Lung (tissue), 12 donors: Measurements from ENCODE around the gene GALNT2. TPM values are rescaled to one million over a fixed set of nuclear protein-coding genes. Genes with fewer than 3 reads are reported as not detected.

Experiments
- ATAC-seq: fragments of 200-7000 bp; cut with Tn5 transposase; one replicate; pipeline ENCODE4 v1.9.1; 2020; ENCODE audit warnings: moderate number of reproducible peaks; ENCODE audit not compliant: insufficient read depth, low FRiP score
- DNase-seq, 3 donors: peaks; one replicate each; pipeline ENCODE4 v3.0.0-alpha.2; 2013 to 2017
- H3K27ac ChIP-seq, 2 donors: one replicate each; pipeline ENCODE4 v1.5.1; 2013; ENCODE audit warnings: mild to moderate bottlenecking in 2 of 2, moderate library complexity in 2 of 2, control low read depth in 1 of 2, inconsistent platforms in 1 of 2, low read depth in 1 of 2, low read length in 1 of 2
- H3K27me3 ChIP-seq, 3 donors: one replicate each; pipeline ENCODE4 v1.5.1; 2013; ENCODE audit warnings: low read length in 2 of 3; ENCODE audit not compliant: control insufficient read depth in 3 of 3, insufficient read depth in 3 of 3
- H3K36me3 ChIP-seq, 4 donors: one replicate each; pipeline ENCODE4 v1.5.1; 2013; ENCODE audit warnings: low read length in 4 of 4, mild to moderate bottlenecking in 1 of 4, moderate library complexity in 1 of 4; ENCODE audit not compliant: control insufficient read depth in 4 of 4, insufficient read depth in 4 of 4
- H3K4me1 ChIP-seq, 5 donors: one replicate each; pipeline ENCODE4 v1.5.1; 2013; ENCODE audit warnings: low read length in 5 of 5, mild to moderate bottlenecking in 2 of 5, moderate library complexity in 1 of 5; ENCODE audit not compliant: control insufficient read depth in 5 of 5, insufficient read depth in 5 of 5
- H3K4me3 ChIP-seq: one replicate; pipeline ENCODE4 v1.5.1; 2013; ENCODE audit warnings: mild to moderate bottlenecking, control low read depth, moderate library complexity
- H3K9ac ChIP-seq, 2 donors: one replicate each; pipeline ENCODE4 v1.5.1; 2013; ENCODE audit warnings: low read length in 2 of 2, control low read depth in 1 of 2; ENCODE audit not compliant: insufficient read depth in 1 of 2
- H3K9me3 ChIP-seq, 4 donors: one replicate each; pipeline ENCODE4 v1.5.1; 2013; ENCODE audit warnings: low read length in 3 of 4, mild to moderate bottlenecking in 1 of 4, moderate library complexity in 1 of 4; ENCODE audit not compliant: control insufficient read depth in 4 of 4, insufficient read depth in 3 of 4
- WGBS, 2 donors: extraction: QIAGEN DNeasy Blood & Tissue Kit; methylation state at CpG; one replicate each; pipeline ENCODE4 v1.1.7; 2013; 5-methylcytosine and 5-hydroxymethylcytosine counted together
- polyA plus RNA-seq, 2 donors: library from polyadenylated mRNA; stranded (reverse); fragments of 200-250 nt; gene quantifications; one replicate each; pipeline ENCODE4 v1.2.1, GENCODE V29; 2013
- total RNA-seq, 2 donors: library from RNA; depleted of rRNA in 1 of 2; stranded (reverse); fragments of >200 nt in 1 of 2; gene quantifications; one replicate each; pipeline ENCODE4 v1.2.1, GENCODE V29; 2014 to 2021
- TF ChIP-seq, protein P1 (sequence below): IDR thresholded peaks from 2 replicates; pipeline ENCODE4 v1.5.1; 2012; ENCODE audit warnings: mild to moderate bottlenecking; ENCODE audit errors: control extremely low read depth, extremely low read depth
- donor health status: control.
- donor health status: control.
- donor health status: Bipolar disorder and iron deficiency.
- donor health status: healthy.
- donor health status: DM: yes; HTN: yes; CAD: no.

The GALNT2 gene
- total and polyA plus RNA-seq, 4 donors = 23.1 to 101 (median 58.9) TPM

DNA sequence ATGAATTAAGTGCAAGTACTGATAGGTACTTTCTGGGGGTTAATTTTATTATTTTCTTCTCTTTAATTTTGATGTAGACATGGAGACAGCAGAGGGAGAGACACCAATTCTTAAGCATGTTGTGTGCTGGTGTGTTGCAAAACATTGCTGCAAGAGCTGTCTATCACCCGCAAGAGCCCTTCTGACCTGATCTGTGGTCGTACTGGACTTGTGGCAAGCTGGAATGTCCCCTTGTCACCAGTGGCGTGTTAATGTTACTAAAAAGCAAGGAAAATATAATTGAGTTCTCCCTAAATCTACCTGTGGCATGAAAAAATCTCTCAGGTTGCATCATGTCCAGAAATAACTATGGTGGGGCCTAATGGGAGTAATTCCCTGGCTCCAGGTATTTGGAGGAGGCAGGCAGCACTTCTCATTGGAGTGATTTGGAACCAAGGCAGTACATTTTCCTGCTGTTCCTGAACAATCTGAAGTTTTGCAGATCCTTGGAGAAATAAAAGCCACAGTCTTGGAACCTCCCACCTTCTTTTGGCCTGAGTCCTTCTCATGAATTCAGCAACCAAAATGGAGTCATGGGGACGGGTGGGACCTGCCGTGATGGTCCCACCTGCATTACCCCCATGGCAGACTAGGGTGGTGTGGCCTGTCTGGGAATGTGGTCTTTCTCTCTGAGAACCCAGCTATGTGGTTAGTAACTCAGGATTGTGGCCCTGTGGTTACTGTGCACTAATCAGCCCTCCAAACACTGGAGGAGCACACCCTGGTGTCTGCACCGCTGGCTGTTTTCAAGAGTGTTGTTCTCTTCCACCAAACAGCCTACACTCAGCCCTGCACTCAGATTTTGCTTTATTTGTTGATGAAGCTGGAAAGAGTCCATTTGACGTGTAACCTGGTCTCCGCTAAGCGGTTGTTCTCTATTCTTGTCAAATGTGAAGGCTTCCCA is 57.4 kb downstream of the GALNT2 start:
- Histone ChIP-seq H3K27ac (no peak overlapping the region), H3K9ac (no peak overlapping the region), H3K9me3 (no peaks in the 10 kb centered on the region), H3K36me3 (no peaks in the 10 kb centered on the region), H3K4me1 (peaks cover 0 to 13% (median 0%) of the 10 kb centered on the region in 5 donors), H3K4me3 (no peak overlapping the region), H3K27me3 (no peaks in the 10 kb centered on the region)
- peak in 1 of 3 donors; percentile 50 for DNase-seq
- WGBS, 2 donors = 72 to 82% methylated on average over 9 of the region's 9 CpGs
- no peak for ATAC-seq
- TF ChIP-seq, protein P1, sequence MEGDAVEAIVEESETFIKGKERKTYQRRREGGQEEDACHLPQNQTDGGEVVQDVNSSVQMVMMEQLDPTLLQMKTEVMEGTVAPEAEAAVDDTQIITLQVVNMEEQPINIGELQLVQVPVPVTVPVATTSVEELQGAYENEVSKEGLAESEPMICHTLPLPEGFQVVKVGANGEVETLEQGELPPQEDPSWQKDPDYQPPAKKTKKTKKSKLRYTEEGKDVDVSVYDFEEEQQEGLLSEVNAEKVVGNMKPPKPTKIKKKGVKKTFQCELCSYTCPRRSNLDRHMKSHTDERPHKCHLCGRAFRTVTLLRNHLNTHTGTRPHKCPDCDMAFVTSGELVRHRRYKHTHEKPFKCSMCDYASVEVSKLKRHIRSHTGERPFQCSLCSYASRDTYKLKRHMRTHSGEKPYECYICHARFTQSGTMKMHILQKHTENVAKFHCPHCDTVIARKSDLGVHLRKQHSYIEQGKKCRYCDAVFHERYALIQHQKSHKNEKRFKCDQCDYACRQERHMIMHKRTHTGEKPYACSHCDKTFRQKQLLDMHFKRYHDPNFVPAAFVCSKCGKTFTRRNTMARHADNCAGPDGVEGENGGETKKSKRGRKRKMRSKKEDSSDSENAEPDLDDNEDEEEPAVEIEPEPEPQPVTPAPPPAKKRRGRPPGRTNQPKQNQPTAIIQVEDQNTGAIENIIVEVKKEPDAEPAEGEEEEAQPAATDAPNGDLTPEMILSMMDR = no peak

DNA sequence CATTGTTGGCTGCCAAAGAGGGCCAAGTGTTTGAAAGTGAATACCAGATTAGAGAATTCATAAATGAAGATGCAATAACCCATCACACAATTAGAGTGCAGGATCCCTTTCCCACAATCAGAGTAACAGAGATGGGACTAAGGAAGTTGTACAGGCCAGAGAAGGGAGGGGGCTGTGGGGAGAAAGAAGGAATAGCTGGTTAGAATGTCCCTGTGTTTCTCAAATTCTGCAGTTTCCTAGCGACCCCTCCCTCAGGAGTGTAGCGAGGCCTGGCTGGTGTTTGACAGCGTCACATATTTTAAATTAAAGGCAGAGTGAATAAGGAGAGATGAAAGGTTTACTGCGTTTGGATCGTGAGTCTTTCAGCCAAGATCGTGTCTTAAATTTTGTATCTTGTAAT is 58.1 kb downstream of the GALNT2 start:
- WGBS, 2 donors = 92 to 94% methylated on average over 6 of the region's 6 CpGs
- Histone ChIP-seq H3K27me3 (no peaks in the 10 kb centered on the region), H3K9me3 (no peaks in the 10 kb centered on the region), H3K36me3 (peaks cover 0 to 2% (median 0%) of the 10 kb centered on the region in 4 donors), H3K4me3 (no peak overlapping the region), H3K9ac (no peak overlapping the region), H3K4me1 (peaks cover 0 to 13% (median 0%) of the 10 kb centered on the region in 5 donors), H3K27ac (no peak overlapping the region)
- ATAC-seq (no peak), DNase-seq (no peak)
- TF ChIP-seq, protein P1 = no peak

DNA sequence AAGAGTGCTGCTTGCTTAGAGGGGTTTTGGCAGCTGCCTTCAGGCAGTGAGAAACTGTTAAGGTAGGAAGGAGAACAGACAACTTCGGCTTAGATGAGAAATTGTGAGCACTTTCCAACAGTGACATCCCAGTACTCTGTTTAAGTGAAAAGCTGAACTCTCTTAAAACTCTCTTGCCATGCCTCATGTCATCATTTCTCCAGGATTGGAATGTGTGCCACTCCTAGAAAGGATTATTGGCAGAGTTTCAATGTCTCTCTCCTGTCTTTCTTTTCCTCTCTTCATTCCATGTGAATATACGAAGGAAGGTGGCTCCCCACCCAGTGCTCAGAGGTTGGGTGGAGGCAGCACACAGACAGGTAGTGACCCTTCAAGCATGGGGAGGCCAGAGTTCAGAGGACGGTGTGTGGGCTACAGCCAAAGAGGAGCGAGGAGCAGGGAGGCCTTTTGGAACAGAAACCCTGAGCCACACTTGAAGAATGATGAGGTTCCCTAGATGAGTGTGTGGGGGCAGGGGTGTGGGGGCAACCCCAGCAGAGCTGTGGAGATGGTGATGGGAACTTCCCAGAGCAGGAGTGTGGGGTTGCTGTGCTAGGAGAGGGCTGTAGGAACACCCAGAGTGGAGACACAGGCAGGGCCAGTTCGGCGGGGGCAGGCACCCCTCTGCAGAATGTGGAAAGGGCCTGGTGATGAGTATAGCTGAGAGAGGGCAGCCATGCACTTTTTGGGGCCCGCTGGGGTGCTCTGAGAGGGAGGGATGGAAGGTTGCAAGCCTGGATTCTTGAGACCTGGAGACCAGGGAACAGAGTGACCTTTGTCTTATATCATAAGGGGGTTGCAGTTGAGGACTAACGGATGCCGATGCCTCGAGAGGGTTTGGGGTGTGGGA is 58.8 kb downstream of the GALNT2 start:
- H3K9me3 ChIP-seq = no peaks in the 10 kb centered on the region
- H3K27me3 ChIP-seq = no peaks in the 10 kb centered on the region
- DNase-seq (no peak), ATAC-seq (no peak)
- no peak overlapping the region for H3K4me3 ChIP-seq
- WGBS, 2 donors = 76 to 82% methylated on average over 10 of the region's 10 CpGs
- peaks cover 0 to 13% (median 0%) of the 10 kb centered on the region in 5 donors for H3K4me1 ChIP-seq
- TF ChIP-seq, protein P1 = no peak
- H3K27ac ChIP-seq = no peak overlapping the region
- no peak overlapping the region for H3K9ac ChIP-seq
- peaks cover 0 to 2% (median 0%) of the 10 kb centered on the region in 4 donors for H3K36me3 ChIP-seq
